ENCODE data around the gene PRLHR.

Gene PRLHR

GRCh38 chr10:118587881-118588651 lies 7.4 kb downstream of the PRLHR start:
- Histone ChIP-seq H2AK5ac (ENCODE audit: low read length) (no peak overlapping the region), H4K91ac (ENCODE audit: low read depth, low read length) (no peak overlapping the region), H2AFZ (ENCODE audit: insufficient read depth, low read length, poor library complexity) (no peak overlapping the region), H3K27ac (ENCODE audit: low read depth, low read length) (no peak overlapping the region), H3K14ac (ENCODE audit: low read length) (no peak overlapping the region), H3K18ac (ENCODE audit: low read length) (no peak overlapping the region), H3K9ac (ENCODE audit: low read length) (no peak overlapping the region), H3K4me3 (ENCODE audit: low read depth, low read length) (no peak overlapping the region), H3K79me1 (ENCODE audit: low read length) (no peaks in the 10 kb centered on the region), H2BK120ac (ENCODE audit: insufficient read depth, low read length, poor library complexity) (no peak overlapping the region), H3K4me1 (ENCODE audit: control insufficient read depth in 1 of 2, insufficient read depth in 2 of 2, low read length in 2 of 2) (no peaks in the 10 kb centered on the region), H3K4me2 (ENCODE audit: low read length) (no peak overlapping the region), H3K27me3 (ENCODE audit: insufficient read depth, low read length) (no peaks in the 10 kb centered on the region), H4K12ac (ENCODE audit: low read depth, low read length) (no peak overlapping the region), H3K36me3 (ENCODE audit: control insufficient read depth in 1 of 2, insufficient read depth in 2 of 2, low read length in 2 of 2) (no peaks in the 10 kb centered on the region), H2BK12ac (ENCODE audit: low read length) (no peak overlapping the region), H3K4ac (ENCODE audit: low read depth, low read length) (no peak overlapping the region), H3K79me2 (ENCODE audit: control insufficient read depth, insufficient read depth, low read length, poor library complexity) (no peaks in the 10 kb centered on the region), H4K8ac (ENCODE audit: low read depth, low read length) (no peak overlapping the region), H3K23ac (ENCODE audit: low read length) (no peak overlapping the region), H2BK5ac (ENCODE audit: low read depth, low read length, poor library complexity) (no peak overlapping the region), H3K9me3 (ENCODE audit: insufficient read depth, low read depth, low read length) (peaks cover 4% of the 10 kb centered on the region)
- no CpG with 5 or more reads among the region's 16 CpGs for WGBS (ENCODE audit: extremely low coverage, insufficient coverage, insufficient read length)
- no peak for DNase-seq

GRCh38 chr10:118586911-118587310 lies 8.5 kb downstream of the PRLHR start:
- Histone ChIP-seq H2BK120ac (ENCODE audit: insufficient read depth, low read length, poor library complexity) (no peak overlapping the region), H3K23ac (ENCODE audit: low read length) (no peak overlapping the region), H3K27me3 (ENCODE audit: insufficient read depth, low read length) (no peaks in the 10 kb centered on the region), H4K8ac (ENCODE audit: low read depth, low read length) (no peak overlapping the region), H3K4ac (ENCODE audit: low read depth, low read length) (no peak overlapping the region), H3K79me2 (ENCODE audit: control insufficient read depth, insufficient read depth, low read length, poor library complexity) (no peaks in the 10 kb centered on the region), H4K91ac (ENCODE audit: low read depth, low read length) (no peak overlapping the region), H3K79me1 (ENCODE audit: low read length) (no peaks in the 10 kb centered on the region), H3K9me3 (ENCODE audit: insufficient read depth, low read depth, low read length) (peaks cover 4% of the 10 kb centered on the region), H2AFZ (ENCODE audit: insufficient read depth, low read length, poor library complexity) (no peak overlapping the region), H3K4me1 (ENCODE audit: control insufficient read depth in 1 of 2, insufficient read depth in 2 of 2, low read length in 2 of 2) (no peaks in the 10 kb centered on the region), H3K18ac (ENCODE audit: low read length) (no peak overlapping the region), H2BK12ac (ENCODE audit: low read length) (no peak overlapping the region), H3K4me2 (ENCODE audit: low read length) (no peak overlapping the region), H4K12ac (ENCODE audit: low read depth, low read length) (no peak overlapping the region), H3K4me3 (ENCODE audit: low read depth, low read length) (no peak overlapping the region), H3K9ac (ENCODE audit: low read length) (no peak overlapping the region), H2AK5ac (ENCODE audit: low read length) (no peak overlapping the region), H3K36me3 (ENCODE audit: control insufficient read depth in 1 of 2, insufficient read depth in 2 of 2, low read length in 2 of 2) (no peaks in the 10 kb centered on the region), H3K14ac (ENCODE audit: low read length) (no peak overlapping the region), H3K27ac (ENCODE audit: low read depth, low read length) (no peak overlapping the region), H2BK5ac (ENCODE audit: low read depth, low read length, poor library complexity) (no peak overlapping the region)
- DNase-seq = no peak

GRCh38 chr10:118585794-118586193 lies 9.7 kb downstream of the PRLHR start:
- no peak overlapping the region for H2AK5ac ChIP-seq (ENCODE audit: low read length)
- no peak overlapping the region for H3K4me3 ChIP-seq (ENCODE audit: low read depth, low read length)
- H3K36me3 ChIP-seq (ENCODE audit: control insufficient read depth in 1 of 2, insufficient read depth in 2 of 2, low read length in 2 of 2) = no peaks in the 10 kb centered on the region
- H3K4me2 ChIP-seq (ENCODE audit: low read length) = no peak overlapping the region
- H2BK120ac ChIP-seq (ENCODE audit: insufficient read depth, low read length, poor library complexity) = no peak overlapping the region
- no peak overlapping the region for H2BK5ac ChIP-seq (ENCODE audit: low read depth, low read length, poor library complexity)
- H3K14ac ChIP-seq (ENCODE audit: low read length) = no peak overlapping the region
- peaks cover 4% of the 10 kb centered on the region for H3K9me3 ChIP-seq (ENCODE audit: insufficient read depth, low read depth, low read length)
- H3K4ac ChIP-seq (ENCODE audit: low read depth, low read length) = no peak overlapping the region
- H4K8ac ChIP-seq (ENCODE audit: low read depth, low read length) = no peak overlapping the region
- no CpG with 5 or more reads among the region's 1 CpG for WGBS (ENCODE audit: extremely low coverage, insufficient coverage, insufficient read length)
- no peak for DNase-seq
- H3K23ac ChIP-seq (ENCODE audit: low read length) = no peak overlapping the region
- H2BK12ac ChIP-seq (ENCODE audit: low read length) = no peak overlapping the region
- no peak overlapping the region for H3K27ac ChIP-seq (ENCODE audit: low read depth, low read length)
- no peak overlapping the region for H3K9ac ChIP-seq (ENCODE audit: low read length)
- H2AFZ ChIP-seq (ENCODE audit: insufficient read depth, low read length, poor library complexity) = no peak overlapping the region
- no peak overlapping the region for H3K18ac ChIP-seq (ENCODE audit: low read length)
- H3K79me1 ChIP-seq (ENCODE audit: low read length) = no peaks in the 10 kb centered on the region
- peaks cover 4% of the 10 kb centered on the region for H3K27me3 ChIP-seq (ENCODE audit: insufficient read depth, low read length)
- no peak overlapping the region for H4K91ac ChIP-seq (ENCODE audit: low read depth, low read length)
- no peaks in the 10 kb centered on the region for H3K79me2 ChIP-seq (ENCODE audit: control insufficient read depth, insufficient read depth, low read length, poor library complexity)
- no peak overlapping the region for H4K12ac ChIP-seq (ENCODE audit: low read depth, low read length)
- H3K4me1 ChIP-seq (ENCODE audit: control insufficient read depth in 1 of 2, insufficient read depth in 2 of 2, low read length in 2 of 2) = no peaks in the 10 kb centered on the region

GRCh38 chr10:118585234-118585633 lies 10.2 kb downstream of the PRLHR start:
- H3K4me1 ChIP-seq (ENCODE audit: control insufficient read depth in 1 of 2, insufficient read depth in 2 of 2, low read length in 2 of 2) = no peaks in the 10 kb centered on the region
- no peak overlapping the region for H3K4me3 ChIP-seq (ENCODE audit: low read depth, low read length)
- no peak overlapping the region for H2AK5ac ChIP-seq (ENCODE audit: low read length)
- no peak overlapping the region for H2BK5ac ChIP-seq (ENCODE audit: low read depth, low read length, poor library complexity)
- H2BK12ac ChIP-seq (ENCODE audit: low read length) = no peak overlapping the region
- H4K91ac ChIP-seq (ENCODE audit: low read depth, low read length) = no peak overlapping the region
- H3K36me3 ChIP-seq (ENCODE audit: control insufficient read depth in 1 of 2, insufficient read depth in 2 of 2, low read length in 2 of 2) = no peaks in the 10 kb centered on the region
- H4K8ac ChIP-seq (ENCODE audit: low read depth, low read length) = no peak overlapping the region
- no peak overlapping the region for H3K9ac ChIP-seq (ENCODE audit: low read length)
- H2BK120ac ChIP-seq (ENCODE audit: insufficient read depth, low read length, poor library complexity) = no peak overlapping the region
- no peak overlapping the region for H2AFZ ChIP-seq (ENCODE audit: insufficient read depth, low read length, poor library complexity)
- no peak for DNase-seq
- H3K18ac ChIP-seq (ENCODE audit: low read length) = no peak overlapping the region
- no peak overlapping the region for H3K27ac ChIP-seq (ENCODE audit: low read depth, low read length)
- H3K79me2 ChIP-seq (ENCODE audit: control insufficient read depth, insufficient read depth, low read length, poor library complexity) = no peaks in the 10 kb centered on the region
- H3K14ac ChIP-seq (ENCODE audit: low read length) = no peak overlapping the region
- no peak overlapping the region for H3K4me2 ChIP-seq (ENCODE audit: low read length)
- no peak overlapping the region for H4K12ac ChIP-seq (ENCODE audit: low read depth, low read length)
- no CpG with 5 or more reads among the region's 5 CpGs for WGBS (ENCODE audit: extremely low coverage, insufficient coverage, insufficient read length)
- no peaks in the 10 kb centered on the region for H3K79me1 ChIP-seq (ENCODE audit: low read length)
- peaks cover 4% of the 10 kb centered on the region for H3K27me3 ChIP-seq (ENCODE audit: insufficient read depth, low read length)
- H3K23ac ChIP-seq (ENCODE audit: low read length) = no peak overlapping the region
- H3K4ac ChIP-seq (ENCODE audit: low read depth, low read length) = no peak overlapping the region
- peaks cover 4% of the 10 kb centered on the region for H3K9me3 ChIP-seq (ENCODE audit: insufficient read depth, low read depth, low read length)

All from trophoblast cell (in vitro differentiated cells and primary cell).